OCI-LY7 (cell line): ENCODE measurements around the gene PMM2. TPM values are rescaled to one million over a fixed set of nuclear protein-coding genes. Genes with fewer than 3 reads are reported as not detected.

ENCODE experiments used
- BruUV-seq: library from RNA; stranded (reverse); fragments of 400-500 nt; replicated peaks from 2 replicates; lab custom pipeline; 2021; lab: Mats Ljungman, UMichigan
- CTCF ChIA-PET: fragments of 300-600 bp; sonication (Branson Sonifier 250); formaldehyde crosslinking; loops from one replicate; lab custom pipeline; 2022; ENCODE audit warnings: antibody characterized with exemption; ENCODE audit not compliant: unreplicated experiment; lab: Charles Lee
- POLR2A ChIA-PET: fragments of 300-600 bp; sonication (Branson Sonifier 250); formaldehyde crosslinking; loops from one replicate; lab custom pipeline; 2022; ENCODE audit warnings: antibody characterized with exemption; lab: Charles Lee
- DNase-seq: peaks from one replicate; pipeline ENCODE4 v3.0.0-alpha.2; 2015; ENCODE audit warnings: low spot score
- H2AFZ ChIP-seq: fragments of 200-600 bp; sonication (generic), shearing (Covaris generic); 2 replicates; pipeline ENCODE4 v1.6.1; 2014; ENCODE audit warnings: mild to moderate bottlenecking, antibody characterized with exemption, low read length, moderate library complexity
- H3K27ac ChIP-seq: fragments of 200-600 bp; sonication (generic); 2 replicates; pipeline ENCODE4 v1.5.1; 2014; ENCODE audit warnings: mixed run types, low read depth, mild to moderate bottlenecking, moderate library complexity, low read length, inconsistent platforms; ENCODE audit not compliant: poor library complexity, severe bottlenecking
- H3K36me3 ChIP-seq: fragments of 200-600 bp; sonication (generic); 2 replicates; pipeline ENCODE4 v1.6.1; 2014; ENCODE audit warnings: mild to moderate bottlenecking, antibody characterized with exemption, low read length, moderate library complexity, mixed read lengths; ENCODE audit not compliant: insufficient read depth
- H3K4me1 ChIP-seq: fragments of 200-600 bp; sonication (generic); 2 replicates; pipeline ENCODE4 v1.5.1; 2014; ENCODE audit warnings: mild to moderate bottlenecking, low read length; ENCODE audit not compliant: insufficient read depth, poor library complexity, severe bottlenecking
- H3K4me2 ChIP-seq: fragments of 200-600 bp; sonication (generic); 2 replicates; pipeline ENCODE4 v1.6.1; 2014; ENCODE audit warnings: mild to moderate bottlenecking, low read length
- H3K4me3 ChIP-seq: fragments of 200-600 bp; sonication (generic); 2 replicates; pipeline ENCODE4 v1.5.1; 2014; ENCODE audit warnings: mild to moderate bottlenecking, low read depth, low read length; ENCODE audit not compliant: poor library complexity, severe bottlenecking
- H3K79me2 ChIP-seq: fragments of 200-600 bp; sonication (generic); 2 replicates; pipeline ENCODE4 v1.6.1; 2016; ENCODE audit warnings: low read depth, mild to moderate bottlenecking, low read length, moderate library complexity, mixed read lengths; ENCODE audit not compliant: insufficient read depth
- H3K9me2 ChIP-seq: fragments of 200-600 bp; sonication (generic); 2 replicates; pipeline ENCODE4 v1.6.1; 2016; ENCODE audit warnings: mild to moderate bottlenecking, low read length, mixed read lengths; ENCODE audit not compliant: insufficient read depth
- H3K9me3 ChIP-seq: fragments of 200-600 bp; sonication (generic); 2 replicates; pipeline ENCODE4 v1.6.1; 2014; ENCODE audit warnings: mild to moderate bottlenecking, mixed run types, low read length, mixed read lengths
- H4K20me1 ChIP-seq: fragments of 200-600 bp; sonication (generic); 2 replicates; pipeline ENCODE4 v1.6.1; 2014; ENCODE audit warnings: mild to moderate bottlenecking, antibody characterized with exemption, low read length, moderate library complexity, mixed read lengths; ENCODE audit not compliant: insufficient read depth
- EZH2phosphoT487 ChIP-seq: fragments of 200-600 bp; sonication (generic); IDR thresholded peaks from 2 replicates; pipeline ENCODE4 v1.6.1; 2018; ENCODE audit warnings: low read depth, borderline replicate concordance, mild to moderate bottlenecking, mixed run types, antibody characterized with exemption, low read length, moderate library complexity, mixed read lengths
- intact Hi-C: fragments of 100-400 bp; cut with micrococcal nuclease; formaldehyde crosslinking; loops from one replicate; pipeline ENCODE4 v1.10.0; 2022; ENCODE audit not compliant: unreplicated experiment
- total RNA-seq, 2 experiments: library from RNA; depleted of rRNA in 1 of 2; stranded (reverse); fragments of >200 nt in 1 of 2; shearing (Covaris generic) in 1 of 2; gene quantifications; 2 replicates each; pipeline ENCODE4 v1.2.3, GENCODE V29; 2014 to 2022
- TF ChIP-seq, protein P1 (sequence below): fragments of 200-600 bp; sonication (generic); conservative IDR thresholded peaks from 2 replicates; pipeline ENCODE4 v1.5.1; 2014; ENCODE audit warnings: mild to moderate bottlenecking, antibody characterized with exemption, low read length, moderate library complexity, mixed read lengths

PMM2 gene
- total RNA-seq, 2 experiments from 2014 or later, result 39.1 to 53.9 TPM

DNA sequence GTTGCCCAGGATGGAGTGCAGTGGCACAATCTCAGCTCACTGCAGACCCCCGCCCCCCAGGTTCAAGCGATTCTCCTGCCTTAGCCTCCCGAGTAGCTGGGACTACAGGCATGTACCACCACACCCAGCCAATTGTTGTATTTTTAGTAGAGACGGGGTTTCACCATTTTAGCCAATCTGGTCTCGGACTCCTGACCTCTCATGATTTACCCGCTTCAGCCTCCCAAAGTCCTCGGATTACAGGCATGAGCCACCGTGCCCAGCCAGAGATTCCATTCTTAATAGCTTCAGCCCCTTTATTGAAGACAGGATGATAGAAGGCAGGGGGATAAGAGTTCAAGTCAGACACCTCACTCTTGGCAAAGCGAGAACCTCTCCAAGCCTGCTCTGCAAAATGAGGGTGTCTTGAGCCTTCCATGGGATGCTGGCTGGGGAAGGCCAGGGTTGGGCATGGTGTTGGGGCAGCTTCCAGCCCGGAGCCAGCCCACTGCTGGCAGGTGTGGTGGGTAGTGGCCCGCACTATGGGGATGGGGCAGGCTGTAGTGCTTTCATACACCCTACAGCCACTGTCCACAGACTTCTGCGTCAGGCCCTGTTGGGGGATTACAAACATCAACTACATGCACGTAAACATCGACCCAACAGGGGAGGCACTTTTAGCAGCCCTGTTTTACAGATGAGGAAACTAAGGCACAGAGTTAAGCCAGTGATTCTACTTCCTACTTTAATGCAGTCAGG is 67.7 kb downstream of the PMM2 start:
- intact Hi-C loops, result loop anchor here (5.0 kb wide), 2 partner anchors 72 to 272 kb away; no protein-coding TSS in a partner anchor
- H3K4me2 ChIP-seq, result peak overlapping the region; percentile 80
- H4K20me1 ChIP-seq, result peaks cover 27% of the 10 kb centered on the region
- peaks cover 52% of the 10 kb centered on the region for H3K4me1 ChIP-seq
- TF ChIP-seq, protein P1, sequence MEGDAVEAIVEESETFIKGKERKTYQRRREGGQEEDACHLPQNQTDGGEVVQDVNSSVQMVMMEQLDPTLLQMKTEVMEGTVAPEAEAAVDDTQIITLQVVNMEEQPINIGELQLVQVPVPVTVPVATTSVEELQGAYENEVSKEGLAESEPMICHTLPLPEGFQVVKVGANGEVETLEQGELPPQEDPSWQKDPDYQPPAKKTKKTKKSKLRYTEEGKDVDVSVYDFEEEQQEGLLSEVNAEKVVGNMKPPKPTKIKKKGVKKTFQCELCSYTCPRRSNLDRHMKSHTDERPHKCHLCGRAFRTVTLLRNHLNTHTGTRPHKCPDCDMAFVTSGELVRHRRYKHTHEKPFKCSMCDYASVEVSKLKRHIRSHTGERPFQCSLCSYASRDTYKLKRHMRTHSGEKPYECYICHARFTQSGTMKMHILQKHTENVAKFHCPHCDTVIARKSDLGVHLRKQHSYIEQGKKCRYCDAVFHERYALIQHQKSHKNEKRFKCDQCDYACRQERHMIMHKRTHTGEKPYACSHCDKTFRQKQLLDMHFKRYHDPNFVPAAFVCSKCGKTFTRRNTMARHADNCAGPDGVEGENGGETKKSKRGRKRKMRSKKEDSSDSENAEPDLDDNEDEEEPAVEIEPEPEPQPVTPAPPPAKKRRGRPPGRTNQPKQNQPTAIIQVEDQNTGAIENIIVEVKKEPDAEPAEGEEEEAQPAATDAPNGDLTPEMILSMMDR, result no peak
- no peak for TF ChIP-seq EZH2phosphoT487
- H3K36me3 ChIP-seq, result peaks cover 55% of the 10 kb centered on the region
- H3K9me3 ChIP-seq, result no peaks in the 10 kb centered on the region
- ChIA-PET POLR2A (no interaction called here), CTCF (interaction anchor here (0.6 kb wide), 1 partner anchor 9 kb away, joined by 5 read pairs; no protein-coding TSS in a partner anchor)
- no peaks in the 10 kb centered on the region for H3K9me2 ChIP-seq
- no peak for DNase-seq
- H2AFZ ChIP-seq, result no peak overlapping the region
- no peak overlapping the region for H3K27ac ChIP-seq
- BruUV-seq, result TSS peak; percentile 34
- H3K4me3 ChIP-seq, result no peak overlapping the region
- H3K79me2 ChIP-seq, result peaks cover 78% of the 10 kb centered on the region

DNA sequence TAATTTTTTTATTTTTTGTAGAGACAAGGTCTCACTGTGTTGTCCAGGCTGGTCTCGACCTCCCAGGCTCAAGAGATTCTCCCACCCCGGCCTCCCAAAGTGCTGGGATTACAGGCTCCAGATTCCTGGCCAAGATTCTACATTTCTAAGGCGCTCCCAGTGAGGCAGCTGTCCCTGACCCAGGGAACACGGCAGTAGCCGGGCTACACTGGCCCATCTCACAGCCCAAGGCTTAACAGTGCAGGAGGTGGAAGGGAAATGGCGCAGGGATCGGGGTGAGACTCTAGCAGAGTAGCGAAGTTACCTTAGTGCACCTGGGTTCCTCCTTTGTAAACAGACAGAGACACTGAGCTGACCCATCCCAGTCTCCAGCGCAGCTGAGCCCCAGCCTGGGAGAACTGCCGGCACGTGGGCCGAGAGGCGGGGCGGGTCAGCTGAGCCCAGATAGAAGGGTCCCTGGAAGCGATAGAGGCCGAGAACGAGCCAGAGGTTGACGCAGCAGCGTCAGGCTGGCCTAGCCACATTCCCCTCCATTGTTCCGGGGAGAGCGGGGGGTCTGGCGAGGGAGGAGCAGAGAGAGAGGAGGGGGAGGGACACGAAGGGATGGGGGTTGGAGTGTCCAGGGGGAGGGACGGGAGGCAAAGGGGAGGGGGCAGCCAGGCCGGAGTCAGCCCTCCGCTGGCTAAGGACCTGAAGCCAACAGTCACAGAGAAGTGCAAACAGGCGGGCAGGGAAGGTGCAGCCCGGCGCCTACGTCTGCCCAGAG is 68.7 kb downstream of the PMM2 start:
- ChIA-PET POLR2A (interaction anchor here (0.6 kb wide), 1 partner anchor 8 kb away, joined by 3 read pairs; no protein-coding TSS in a partner anchor), CTCF (no interaction called here)
- Histone ChIP-seq H2AFZ (no peak overlapping the region), H4K20me1 (peaks cover 24% of the 10 kb centered on the region), H3K4me2 (peak overlapping the region; percentile 80), H3K36me3 (peaks cover 50% of the 10 kb centered on the region), H3K9me2 (no peaks in the 10 kb centered on the region), H3K79me2 (peaks cover 70% of the 10 kb centered on the region), H3K9me3 (no peaks in the 10 kb centered on the region), H3K4me1 (peaks cover 61% of the 10 kb centered on the region), H3K27ac (no peak overlapping the region), H3K4me3 (peak overlapping the region; percentile 92)
- BruUV-seq, result no TSS peak
- intact Hi-C loops, result loop anchor here (5.0 kb wide), 2 partner anchors 71 to 271 kb away; no protein-coding TSS in a partner anchor
- DNase-seq, result no peak
- no peak for TF ChIP-seq EZH2phosphoT487
- TF ChIP-seq, protein P1, result no peak
